GM19372 (cell line): ENCODE results near the gene COL23A1.
A peak's percentile ranks its signal among the peaks of the same experiment; 100 is the strongest.
"Not testable (repeated sequence)": the region's sequence is repeated elsewhere in the genome, so short reads cannot be mapped to it uniquely, and the experiment has no call there.

Experiments used
- ATAC-seq: cut with Tn5 transposase; IDR thresholded peaks from one replicate; pipeline ENCODE4 v1.9.1; 2021; ENCODE audit warnings: mild to moderate bottlenecking, low read depth, moderate library complexity; ENCODE audit not compliant: unreplicated experiment

The COL23A1 gene

GRCh38 chr5:178240341-178240741, 349.9 kb downstream of the COL23A1 start:
- ATAC-seq: no peak

GRCh38 chr5:178239626-178240301, 350.4 kb downstream of the COL23A1 start:
- ATAC-seq: not testable (repeated sequence)

GRCh38 chr5:178238711-178239592, 351.2 kb downstream of the COL23A1 start:
- no peak for ATAC-seq

- no peak for ATAC-seq
Observed at GRCh38 chr5:178238313-178238635, 351.9 kb downstream of the COL23A1 start.

- no peak for ATAC-seq
Observed at GRCh38 chr5:178237431-178238312, 352.5 kb downstream of the COL23A1 start.

GRCh38 chr5:178236679-178237078, 353.5 kb downstream of the COL23A1 start:
- no peak for ATAC-seq

GRCh38 chr5:178236126-178236525, 354.1 kb downstream of the COL23A1 start:
- no peak for ATAC-seq

- ATAC-seq: no peak
Observed at GRCh38 chr5:178235588-178235974, 354.6 kb downstream of the COL23A1 start.

GRCh38 chr5:178234750-178235587, 355.2 kb downstream of the COL23A1 start:
- no peak for ATAC-seq

- ATAC-seq: no peak
Observed at GRCh38 chr5:178234121-178234749, 356.0 kb downstream of the COL23A1 start.

- ATAC-seq: peak; percentile 20
Observed at GRCh38 chr5:178232920-178233429, 357.2 kb downstream of the COL23A1 start.

GRCh38 chr5:178232124-178232919, 357.9 kb downstream of the COL23A1 start, which contains the start of gene PHYKPL:
Gene PHYKPL, minus strand, starts transcription at chr5:178232802. Its CDS starts 252 bp downstream, at chr5:178232550.
- peak; percentile 65 for ATAC-seq

GRCh38 chr5:178231539-178232123, 358.6 kb downstream of the COL23A1 start:
- peak; percentile 4 for ATAC-seq

GRCh38 chr5:178230879-178231538, 359.2 kb downstream of the COL23A1 start:
- no peak for ATAC-seq

- no peak for ATAC-seq
Observed at GRCh38 chr5:178229861-178230260, 360.3 kb downstream of the COL23A1 start.

- not testable (repeated sequence) for ATAC-seq
Observed at GRCh38 chr5:178229111-178229510, 361.1 kb downstream of the COL23A1 start.

- no peak for ATAC-seq
Observed at GRCh38 chr5:178228609-178229008, 361.6 kb downstream of the COL23A1 start.

- no peak for ATAC-seq
Observed at GRCh38 chr5:178227929-178228328, 362.3 kb downstream of the COL23A1 start.
